Smooth muscle cell (in vitro differentiated cells): Measurements from ENCODE around the gene ANKRD30A. TPM values are rescaled to one million over a fixed set of nuclear protein-coding genes. Genes with fewer than 3 reads are reported as not detected.

Experiments
- DNase-seq: peaks from one replicate; lab custom pipeline; 2025; ENCODE audit not compliant: unreplicated experiment; lab: John Stamatoyannopoulos, UW
- H2AFZ ChIP-seq: fragments of 200-600 bp; sonication (generic); 2 replicates; pipeline ENCODE4 v1.6.0; 2016; ENCODE audit warnings: antibody characterized with exemption, low read depth, mild to moderate bottlenecking
- H3F3A ChIP-seq: fragments of 200-600 bp; sonication (generic); 2 replicates; pipeline ENCODE4 v1.6.0; 2017; ENCODE audit warnings: antibody characterized with exemption, low read depth
- H3K27ac ChIP-seq: fragments of 200-600 bp; sonication (generic); 2 replicates; pipeline ENCODE4 v1.5.1; 2016; ENCODE audit warnings: low read depth, mild to moderate bottlenecking
- H3K27me3 ChIP-seq: fragments of 200-600 bp; sonication (generic); 2 replicates; pipeline ENCODE4 v1.6.1; 2016; ENCODE audit warnings: low read depth, mild to moderate bottlenecking
- H3K36me3 ChIP-seq: fragments of 200-600 bp; sonication (generic); 2 replicates; pipeline ENCODE4 v1.5.1; 2016; ENCODE audit warnings: low read depth
- H3K4me1 ChIP-seq: fragments of 200-600 bp; sonication (generic); 2 replicates; pipeline ENCODE4 v1.5.1; 2016; ENCODE audit warnings: low read depth
- H3K4me2 ChIP-seq: fragments of 200-600 bp; sonication (generic); 2 replicates; pipeline ENCODE4 v1.6.0; 2016; ENCODE audit warnings: mild to moderate bottlenecking
- H3K4me3 ChIP-seq: fragments of 200-600 bp; sonication (generic); 2 replicates; pipeline ENCODE4 v1.5.1; 2016; ENCODE audit warnings: mild to moderate bottlenecking
- H3K79me2 ChIP-seq: fragments of 200-600 bp; sonication (generic); 2 replicates; pipeline ENCODE4 v1.6.0; 2016; ENCODE audit warnings: low read depth, mild to moderate bottlenecking
- H3K9ac ChIP-seq: fragments of 200-600 bp; sonication (generic); 2 replicates; pipeline ENCODE4 v1.6.0; 2016; ENCODE audit warnings: low read depth
- H3K9me3 ChIP-seq: fragments of 200-600 bp; sonication (generic); replicated peaks from 2 replicates; pipeline ENCODE4 v1.5.1; 2016; ENCODE audit warnings: low read depth
- H4K20me1 ChIP-seq: fragments of 200-600 bp; sonication (generic); 2 replicates; pipeline ENCODE4 v1.6.0; 2016; ENCODE audit warnings: low read depth
- CTCF ChIP-seq: fragments of 200-600 bp; sonication (generic); IDR thresholded peaks from 2 replicates; pipeline ENCODE4 v1.5.1; 2017; ENCODE audit warnings: borderline replicate concordance, mild to moderate bottlenecking, antibody characterized with exemption; ENCODE audit not compliant: insufficient read depth, poor library complexity, severe bottlenecking
- WGBS: methylation state at CpG from one replicate; pipeline ENCODE4 v1.1.7; 2016; ENCODE audit warnings: low lambda C conversion rate; 5-methylcytosine and 5-hydroxymethylcytosine counted together
- polyA plus RNA-seq: library from polyadenylated mRNA; unstranded; fragments of >200 nt; fragmentation: Nextera tagmentation; extraction: Ambion mirVana; gene quantifications from 2 replicates; pipeline ENCODE4 v1.2.1, GENCODE V29; 2016
- total RNA-seq: library from RNA; depleted of rRNA; stranded (reverse); fragments of >200 nt; gene quantifications from 2 replicates; pipeline ENCODE4 v1.2.3, GENCODE V29; 2014

The ANKRD30A gene
- total and polyA plus RNA-seq, 2 experiments from 2014 or later: not detected

- WGBS: 83% methylated on average over 18 of the region's 18 CpGs
- Histone ChIP-seq H3F3A (no peaks in the 10 kb centered on the region), H3K79me2 (no peaks in the 10 kb centered on the region)
Measured at GRCh38 chr10:37285063-37285462, 159.7 kb downstream of the ANKRD30A start.

GRCh38 chr10:37289833-37290464 lies 164.6 kb downstream of the ANKRD30A start:
- H3K9ac ChIP-seq: no peak overlapping the region
- 83% methylated on average over 4 of the region's 4 CpGs for WGBS
- H3K9me3 ChIP-seq: peaks cover 7% of the 10 kb centered on the region
- no peak overlapping the region for H3K27ac ChIP-seq
- H2AFZ ChIP-seq: no peak overlapping the region
- H3K4me1 ChIP-seq: no peaks in the 10 kb centered on the region
- H3F3A ChIP-seq: no peaks in the 10 kb centered on the region
- H3K79me2 ChIP-seq: no peaks in the 10 kb centered on the region
- H4K20me1 ChIP-seq: no peaks in the 10 kb centered on the region
- no peaks in the 10 kb centered on the region for H3K27me3 ChIP-seq
- TF ChIP-seq CTCF: no peak
- no peak overlapping the region for H3K4me2 ChIP-seq
- H3K36me3 ChIP-seq: no peaks in the 10 kb centered on the region
- H3K4me3 ChIP-seq: no peak overlapping the region
- DNase-seq: no peak

More at GRCh38 chr10:37285063-37285462, 159.7 kb downstream of the ANKRD30A start:
- peaks cover under 1% of the 10 kb centered on the region for H3K9me3 ChIP-seq
- no peak for TF ChIP-seq CTCF
- no peak for DNase-seq
- H3K4me3 ChIP-seq: no peak overlapping the region
- H2AFZ ChIP-seq: no peak overlapping the region
- no peaks in the 10 kb centered on the region for H4K20me1 ChIP-seq
- no peaks in the 10 kb centered on the region for H3K27me3 ChIP-seq
- H3K9ac ChIP-seq: no peak overlapping the region
- H3K4me1 ChIP-seq: no peaks in the 10 kb centered on the region
- no peak overlapping the region for H3K4me2 ChIP-seq
- H3K27ac ChIP-seq: no peak overlapping the region
- no peaks in the 10 kb centered on the region for H3K36me3 ChIP-seq

- no peak for DNase-seq
- Histone ChIP-seq H3K27me3 (no peaks in the 10 kb centered on the region), H3K4me2 (no peak overlapping the region), H2AFZ (no peak overlapping the region), H3K9ac (no peak overlapping the region), H3F3A (no peaks in the 10 kb centered on the region), H3K36me3 (no peaks in the 10 kb centered on the region), H3K4me3 (no peak overlapping the region), H3K27ac (no peak overlapping the region), H4K20me1 (no peaks in the 10 kb centered on the region), H3K79me2 (no peaks in the 10 kb centered on the region), H3K4me1 (no peaks in the 10 kb centered on the region), H3K9me3 (peaks cover 20% of the 10 kb centered on the region)
- TF ChIP-seq CTCF: no peak
- WGBS: 58% methylated on average over 2 of the region's 2 CpGs
Measured at GRCh38 chr10:37301271-37301670, 175.9 kb downstream of the ANKRD30A start.

GRCh38 chr10:37304036-37304435 lies 178.6 kb downstream of the ANKRD30A start:
- Histone ChIP-seq H2AFZ (no peak overlapping the region), H4K20me1 (no peaks in the 10 kb centered on the region), H3K9ac (no peak overlapping the region), H3K36me3 (no peaks in the 10 kb centered on the region), H3F3A (no peaks in the 10 kb centered on the region), H3K4me2 (no peak overlapping the region), H3K4me1 (no peaks in the 10 kb centered on the region), H3K27ac (no peak overlapping the region), H3K4me3 (no peak overlapping the region), H3K9me3 (peaks cover 27% of the 10 kb centered on the region), H3K79me2 (no peaks in the 10 kb centered on the region), H3K27me3 (no peaks in the 10 kb centered on the region)
- 54% methylated on average over 2 of the region's 2 CpGs for WGBS
- DNase-seq: no peak
- TF ChIP-seq CTCF: no peak
